Activated CD8-positive, alpha-beta T cell treated with anti-CD3 and anti-CD28 coated beads for 36 hours (primary cell): Measurements from ENCODE around the gene COCH. TPM values are rescaled to one million over a fixed set of nuclear protein-coding genes. Genes with fewer than 3 reads are reported as not detected.

ENCODE experiments used
- ATAC-seq: fragments of 200-7000 bp; cut with Tn5 transposase; one replicate; pipeline ENCODE4 v1.10.0; 2021; ENCODE audit warnings: mild to moderate bottlenecking, moderate library complexity
- CTCF ChIA-PET: fragments of 350-600 bp; sonication (Branson Sonifier 250); formaldehyde crosslinking; loops from one replicate; lab custom pipeline; 2021; ENCODE audit warnings: antibody characterized with exemption; lab: Charles Lee
- POLR2A ChIA-PET: fragments of 350-600 bp; sonication (Branson Sonifier 250); formaldehyde crosslinking; loops from one replicate; lab custom pipeline; 2021; ENCODE audit warnings: antibody characterized with exemption; lab: Charles Lee
- DNase-seq: peaks from one replicate; pipeline ENCODE4 v3.0.0-alpha.2; 2020
- H3K27ac Mint-ChIP-seq: one replicate; pipeline ENCODE4 v1.8.0; 2021; ENCODE audit warnings: mild to moderate bottlenecking, mixed read lengths
- H3K27me3 Mint-ChIP-seq: one replicate; pipeline ENCODE4 v1.8.0; 2021; ENCODE audit warnings: mixed read lengths
- H3K36me3 Mint-ChIP-seq: one replicate; pipeline ENCODE4 v1.8.0; 2021; ENCODE audit warnings: low read depth, mixed read lengths
- H3K4me1 Mint-ChIP-seq: one replicate; pipeline ENCODE4 v1.8.0; 2021; ENCODE audit warnings: low read depth, mixed read lengths
- H3K4me3 Mint-ChIP-seq: one replicate; pipeline ENCODE4 v1.8.0; 2021; ENCODE audit warnings: mild to moderate bottlenecking, moderate library complexity, mixed read lengths
- H3K9me3 Mint-ChIP-seq: one replicate; pipeline ENCODE4 v1.8.0; 2021; ENCODE audit warnings: mixed read lengths
- intact Hi-C: fragments of 100-400 bp; cut with micrococcal nuclease; formaldehyde crosslinking; loops from one replicate; pipeline ENCODE4 v1.10.0; 2022
- total RNA-seq, 2 experiments: library from RNA; stranded (reverse); gene quantifications; one replicate each; pipeline ENCODE4 v1.2.3, GENCODE V29; 2021
- TF ChIP-seq, protein P1 (sequence below): fragments of 200-600 bp; IDR thresholded peaks from one replicate; pipeline ENCODE4 v1.8.0; 2022; ENCODE audit warnings: antibody characterized with exemption, mild to moderate bottlenecking

Gene COCH
- total RNA-seq, 2 experiments from 2014 or later: 5.8 TPM

DNA sequence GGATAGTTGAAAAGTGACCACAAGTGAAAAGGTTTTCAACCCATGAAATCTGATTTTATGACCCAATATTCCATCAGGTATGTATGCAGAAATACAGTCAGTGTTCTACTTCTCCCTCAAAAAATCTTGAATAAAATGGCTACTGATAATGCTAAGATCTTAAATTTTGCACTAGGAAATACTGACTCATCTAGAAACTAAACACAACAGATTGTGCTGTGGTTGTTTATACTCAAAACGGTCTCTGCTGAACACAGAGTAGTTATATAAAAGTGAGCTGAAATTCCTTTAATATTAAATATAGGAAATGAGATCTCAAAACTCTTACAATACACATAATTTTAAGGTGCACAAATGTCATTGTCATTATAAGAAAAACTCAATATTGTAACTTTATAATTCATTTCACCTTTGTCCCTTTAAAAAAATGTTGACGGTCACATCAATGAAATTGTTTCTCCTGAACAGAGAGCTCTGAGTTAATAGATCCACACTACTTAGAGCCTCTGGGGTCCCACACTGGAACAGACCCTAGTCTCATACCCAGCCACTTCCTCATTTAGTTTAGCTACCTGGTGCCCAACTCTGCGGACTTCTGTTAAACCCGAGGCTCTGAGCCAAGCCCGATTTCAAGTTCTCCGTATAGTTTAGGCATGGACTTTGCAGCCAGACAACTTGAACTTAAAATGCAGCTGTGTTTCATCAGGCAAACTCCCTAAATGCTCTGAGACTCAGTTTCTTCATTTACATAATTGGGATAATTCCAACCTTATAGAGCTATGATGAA, 9.3 kb downstream of the COCH start:
- H3K4me1 Mint-ChIP-seq: no peaks in the 10 kb centered on the region
- no peaks in the 10 kb centered on the region for H3K27me3 Mint-ChIP-seq
- CTCF ChIA-PET: no interaction called here
- DNase-seq (no peak), ATAC-seq (peak; percentile 37)
- H3K4me3 Mint-ChIP-seq: no peak overlapping the region
- TF ChIP-seq, protein P1, sequence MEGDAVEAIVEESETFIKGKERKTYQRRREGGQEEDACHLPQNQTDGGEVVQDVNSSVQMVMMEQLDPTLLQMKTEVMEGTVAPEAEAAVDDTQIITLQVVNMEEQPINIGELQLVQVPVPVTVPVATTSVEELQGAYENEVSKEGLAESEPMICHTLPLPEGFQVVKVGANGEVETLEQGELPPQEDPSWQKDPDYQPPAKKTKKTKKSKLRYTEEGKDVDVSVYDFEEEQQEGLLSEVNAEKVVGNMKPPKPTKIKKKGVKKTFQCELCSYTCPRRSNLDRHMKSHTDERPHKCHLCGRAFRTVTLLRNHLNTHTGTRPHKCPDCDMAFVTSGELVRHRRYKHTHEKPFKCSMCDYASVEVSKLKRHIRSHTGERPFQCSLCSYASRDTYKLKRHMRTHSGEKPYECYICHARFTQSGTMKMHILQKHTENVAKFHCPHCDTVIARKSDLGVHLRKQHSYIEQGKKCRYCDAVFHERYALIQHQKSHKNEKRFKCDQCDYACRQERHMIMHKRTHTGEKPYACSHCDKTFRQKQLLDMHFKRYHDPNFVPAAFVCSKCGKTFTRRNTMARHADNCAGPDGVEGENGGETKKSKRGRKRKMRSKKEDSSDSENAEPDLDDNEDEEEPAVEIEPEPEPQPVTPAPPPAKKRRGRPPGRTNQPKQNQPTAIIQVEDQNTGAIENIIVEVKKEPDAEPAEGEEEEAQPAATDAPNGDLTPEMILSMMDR: no peak
- no peaks in the 10 kb centered on the region for H3K36me3 Mint-ChIP-seq
- intact Hi-C loops: no loop called here
- H3K9me3 Mint-ChIP-seq: no peaks in the 10 kb centered on the region
- H3K27ac Mint-ChIP-seq: no peak overlapping the region
- POLR2A ChIA-PET: no interaction called here

DNA sequence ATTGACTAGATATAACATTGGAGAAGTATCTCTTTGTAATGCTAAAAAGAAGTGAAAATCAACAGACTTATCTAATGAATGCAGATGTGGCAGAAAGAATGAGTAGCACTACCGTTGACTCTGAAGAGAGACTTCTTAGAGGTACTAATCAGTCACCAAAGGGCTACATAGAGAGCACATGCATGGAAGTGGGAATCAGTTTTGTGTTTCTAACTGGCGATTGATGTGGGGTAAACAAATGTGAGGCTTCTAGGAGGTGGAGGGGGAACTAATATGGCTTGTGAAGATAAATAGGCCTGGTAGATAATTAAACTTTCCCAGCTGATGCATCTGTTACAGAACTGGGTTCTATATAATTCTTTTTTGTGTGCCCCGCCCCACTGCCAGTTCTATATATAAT, 10.5 kb downstream of the COCH start:
- ChIA-PET POLR2A (no interaction called here), CTCF (no interaction called here)
- H3K36me3 Mint-ChIP-seq: no peaks in the 10 kb centered on the region
- H3K27ac Mint-ChIP-seq: no peak overlapping the region
- H3K4me1 Mint-ChIP-seq: peaks cover 11% of the 10 kb centered on the region
- TF ChIP-seq, protein P1: no peak
- DNase-seq: no peak
- H3K27me3 Mint-ChIP-seq: no peaks in the 10 kb centered on the region
- no peak for ATAC-seq
- H3K4me3 Mint-ChIP-seq: no peak overlapping the region
- intact Hi-C loops: no loop called here
- H3K9me3 Mint-ChIP-seq: no peaks in the 10 kb centered on the region

DNA sequence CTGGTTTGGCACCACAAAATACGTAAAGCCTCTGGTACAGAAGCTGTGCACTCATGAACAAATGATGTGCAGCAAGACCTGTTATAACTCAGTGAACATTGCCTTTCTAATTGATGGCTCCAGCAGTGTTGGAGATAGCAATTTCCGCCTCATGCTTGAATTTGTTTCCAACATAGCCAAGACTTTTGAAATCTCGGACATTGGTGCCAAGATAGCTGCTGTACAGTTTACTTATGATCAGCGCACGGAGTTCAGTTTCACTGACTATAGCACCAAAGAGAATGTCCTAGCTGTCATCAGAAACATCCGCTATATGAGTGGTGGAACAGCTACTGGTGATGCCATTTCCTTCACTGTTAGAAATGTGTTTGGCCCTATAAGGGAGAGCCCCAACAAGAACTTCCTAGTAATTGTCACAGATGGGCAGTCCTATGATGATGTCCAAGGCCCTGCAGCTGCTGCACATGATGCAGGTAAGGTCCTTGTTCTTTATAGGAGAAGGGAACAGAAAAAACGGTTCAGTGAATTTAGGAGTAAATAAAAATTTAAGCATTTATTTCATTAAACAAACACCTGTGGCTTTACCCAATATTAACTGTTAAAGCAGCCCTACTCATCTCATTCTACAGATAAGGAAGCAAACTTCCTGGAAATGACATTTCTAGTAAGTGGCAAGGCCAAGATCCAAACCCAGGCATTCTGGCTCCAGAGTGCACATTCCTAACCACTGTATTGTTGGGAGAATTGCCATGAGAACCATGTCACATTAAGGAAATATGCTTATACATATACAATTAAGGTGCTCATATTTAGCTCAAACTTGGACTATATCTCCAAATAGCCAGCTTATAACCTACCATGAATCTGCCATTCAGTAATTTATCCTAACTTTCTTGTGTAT, 11.7 kb downstream of the COCH start:
- ATAC-seq (no peak), DNase-seq (no peak)
- intact Hi-C loops: no loop called here
- TF ChIP-seq, protein P1: no peak
- Mint-ChIP-seq H3K27ac (no peak overlapping the region), H3K4me1 (peaks cover 12% of the 10 kb centered on the region), H3K4me3 (no peak overlapping the region), H3K27me3 (no peaks in the 10 kb centered on the region), H3K9me3 (no peaks in the 10 kb centered on the region), H3K36me3 (no peaks in the 10 kb centered on the region)
- ChIA-PET POLR2A (no interaction called here), CTCF (no interaction called here)

DNA sequence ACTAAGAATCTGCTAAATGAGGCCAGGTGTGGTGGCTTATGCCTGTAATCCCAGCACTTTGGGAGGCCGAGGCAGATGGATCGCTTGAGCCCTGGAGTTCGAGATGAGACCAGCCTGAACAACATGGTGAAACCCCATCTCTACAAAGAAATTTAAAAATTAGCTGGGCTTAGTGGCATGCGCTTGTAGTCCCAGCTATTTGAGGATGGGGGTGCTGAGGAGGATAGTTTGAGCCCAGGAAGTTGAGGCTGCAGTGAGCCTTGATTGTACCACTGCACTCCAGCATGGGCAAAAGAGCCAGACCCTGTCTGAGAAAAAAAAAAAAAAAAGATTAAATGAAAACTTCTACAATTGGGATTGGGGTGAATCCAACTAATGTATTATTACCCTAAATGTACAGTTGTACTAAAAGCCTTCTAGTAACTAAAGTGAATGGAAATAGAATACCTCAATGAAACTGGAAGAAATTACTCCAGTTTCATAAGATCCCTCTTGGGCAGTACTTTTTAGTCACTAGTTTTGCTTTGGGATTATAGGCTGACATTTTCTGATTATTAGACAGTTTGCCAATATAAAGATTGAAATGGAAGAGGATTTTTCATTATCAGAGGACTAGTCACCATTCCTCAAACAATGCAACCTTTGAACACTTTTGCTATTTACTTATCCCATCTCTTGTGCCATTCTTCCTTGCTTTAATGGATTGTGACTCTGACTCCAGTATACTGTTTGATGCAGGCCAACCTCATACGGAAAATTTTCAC, 14.3 kb downstream of the COCH start:
- Mint-ChIP-seq H3K4me1 (peaks cover 12% of the 10 kb centered on the region), H3K27me3 (no peaks in the 10 kb centered on the region), H3K27ac (no peak overlapping the region), H3K4me3 (no peak overlapping the region), H3K36me3 (no peaks in the 10 kb centered on the region), H3K9me3 (no peaks in the 10 kb centered on the region)
- TF ChIP-seq, protein P1: no peak
- intact Hi-C loops: no loop called here
- ChIA-PET CTCF (interaction anchor here (1.0 to 1.4 kb wide), 2 partner anchors 12 to 16 kb away, joined by 3 to 5 read pairs; no protein-coding TSS in a partner anchor), POLR2A (no interaction called here)
- ATAC-seq (no peak), DNase-seq (no peak)
